GM18507 (cell line): ENCODE measurements around the gene NLRC3.
"Not testable (repeated sequence)": the region's sequence is repeated elsewhere in the genome, so short reads cannot be mapped to it uniquely, and the experiment has no call there.

Source experiments
- DNase-seq: peaks from one replicate; pipeline ENCODE4 v3.0.0; 2011; ENCODE audit warnings: low read depth; ENCODE audit not compliant: insufficient read length; ENCODE audit errors: extremely low spot score
- FAIRE-seq: peaks from 2 replicates; lab custom pipeline; 2011; peaks lifted over from hg19 to GRCh38; lab: Jason Lieb, UNC

Gene NLRC3

GRCh38 chr16:3527216-3527829 is 49.9 kb downstream of the NLRC3 start:
- peak; percentile 62 for FAIRE-seq
- DNase-seq: not testable (repeated sequence)

GRCh38 chr16:3525951-3526350 is 51.3 kb downstream of the NLRC3 start:
- no peak for DNase-seq
- FAIRE-seq: no peak

GRCh38 chr16:3523281-3523680 is 53.9 kb downstream of the NLRC3 start:
- DNase-seq (no peak), FAIRE-seq (no peak)

GRCh38 chr16:3520841-3521240 is 56.4 kb downstream of the NLRC3 start:
- DNase-seq (no peak), FAIRE-seq (no peak)

GRCh38 chr16:3520413-3520812 is 56.8 kb downstream of the NLRC3 start:
- FAIRE-seq: no peak
- no peak for DNase-seq

GRCh38 chr16:3519581-3519980 is 57.6 kb downstream of the NLRC3 start:
- FAIRE-seq: no peak
- no peak for DNase-seq

GRCh38 chr16:3518986-3519348 is 58.2 kb downstream of the NLRC3 start:
- no peak for FAIRE-seq
- no peak for DNase-seq

GRCh38 chr16:3518292-3518985 is 58.8 kb downstream of the NLRC3 start:
- FAIRE-seq (no peak), DNase-seq (no peak)

- no peak for FAIRE-seq
- DNase-seq: no peak
These were observed 61.3 kb downstream of the NLRC3 start for GRCh38 chr16:3515897-3516296.

- FAIRE-seq (no peak), DNase-seq (no peak)
These were observed 62.6 kb downstream of the NLRC3 start for GRCh38 chr16:3514621-3515020.

- FAIRE-seq: no peak
- DNase-seq: no peak
These were observed 63.2 kb downstream of the NLRC3 start for GRCh38 chr16:3513892-3514583.

- FAIRE-seq (no peak), DNase-seq (no peak)
These were observed 65.7 kb downstream of the NLRC3 start for GRCh38 chr16:3511286-3512180.

- DNase-seq: no peak
- no peak for FAIRE-seq
These were observed 66.8 kb downstream of the NLRC3 start for GRCh38 chr16:3510416-3510815.

- FAIRE-seq (peak; percentile 38), DNase-seq (no peak)
These were observed 67.7 kb downstream of the NLRC3 start for GRCh38 chr16:3509470-3509928.

- FAIRE-seq (no peak), DNase-seq (no peak)
These were observed 68.5 kb downstream of the NLRC3 start for GRCh38 chr16:3508736-3509135.

GRCh38 chr16:3503523-3503922 is 73.7 kb downstream of the NLRC3 start:
- FAIRE-seq (no peak), DNase-seq (no peak)

GRCh38 chr16:3501783-3502400 is 75.3 kb downstream of the NLRC3 start:
- FAIRE-seq (no peak), DNase-seq (no peak)

- FAIRE-seq, DNase-seq: not testable (repeated sequence)
These were observed 75.8 kb downstream of the NLRC3 start for GRCh38 chr16:3501412-3501761.

GRCh38 chr16:3498988-3499387 is 78.2 kb downstream of the NLRC3 start:
- no peak for FAIRE-seq
- DNase-seq: no peak
